ENCODE data around the gene SFMBT1. TPM values are rescaled to one million over a fixed set of nuclear protein-coding genes. Genes with fewer than 3 reads are reported as not detected.

Gene SFMBT1
- polyA plus RNA-seq, 2 of the 4 experiments (the other 2 are of a cell fraction) = 7.0 to 9.9 TPM

DNA sequence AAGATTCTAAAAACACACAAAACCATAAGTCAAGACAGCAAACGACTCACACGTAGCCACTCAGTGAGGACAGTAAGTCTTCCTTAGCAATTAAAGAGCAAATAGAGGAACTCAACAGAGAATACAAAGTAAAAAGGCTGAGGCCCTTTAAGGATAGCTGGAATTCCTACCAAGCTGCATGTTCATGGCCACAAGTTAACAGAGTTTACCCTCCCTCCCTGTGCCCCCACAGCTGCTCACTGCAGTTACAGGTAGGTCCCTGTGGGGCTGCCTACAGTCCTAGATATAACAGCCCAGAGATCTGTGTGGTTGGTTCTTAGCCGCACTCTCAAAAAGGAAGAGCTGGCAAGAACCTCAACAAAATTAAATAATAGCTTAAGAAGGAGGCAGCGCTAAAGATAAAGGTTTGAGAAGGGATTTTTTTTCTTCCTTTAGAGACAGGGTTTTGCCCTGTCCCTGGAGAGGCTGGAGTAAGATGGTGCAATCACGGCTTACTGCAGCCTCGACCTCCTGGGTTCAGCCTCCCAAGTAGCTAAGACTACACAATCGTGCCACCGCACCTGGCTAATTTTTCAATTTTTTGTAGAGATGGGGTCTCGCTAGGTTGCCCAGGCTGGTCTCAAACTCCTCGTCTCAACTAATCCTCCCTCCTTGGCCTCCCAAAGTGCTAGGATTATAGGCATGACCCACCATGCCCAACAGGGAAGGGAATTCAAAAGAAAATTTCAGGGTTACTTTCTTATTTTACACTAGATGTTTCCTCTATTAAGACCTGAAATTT, 19.3 kb downstream of the SFMBT1 start (continued):
- TF ChIP-seq MAFK (IDR thresholded peaks at IDR 0.05; ENCODE audit: partially characterized antibody) = no peak
- TF ChIP-seq, protein P1, sequence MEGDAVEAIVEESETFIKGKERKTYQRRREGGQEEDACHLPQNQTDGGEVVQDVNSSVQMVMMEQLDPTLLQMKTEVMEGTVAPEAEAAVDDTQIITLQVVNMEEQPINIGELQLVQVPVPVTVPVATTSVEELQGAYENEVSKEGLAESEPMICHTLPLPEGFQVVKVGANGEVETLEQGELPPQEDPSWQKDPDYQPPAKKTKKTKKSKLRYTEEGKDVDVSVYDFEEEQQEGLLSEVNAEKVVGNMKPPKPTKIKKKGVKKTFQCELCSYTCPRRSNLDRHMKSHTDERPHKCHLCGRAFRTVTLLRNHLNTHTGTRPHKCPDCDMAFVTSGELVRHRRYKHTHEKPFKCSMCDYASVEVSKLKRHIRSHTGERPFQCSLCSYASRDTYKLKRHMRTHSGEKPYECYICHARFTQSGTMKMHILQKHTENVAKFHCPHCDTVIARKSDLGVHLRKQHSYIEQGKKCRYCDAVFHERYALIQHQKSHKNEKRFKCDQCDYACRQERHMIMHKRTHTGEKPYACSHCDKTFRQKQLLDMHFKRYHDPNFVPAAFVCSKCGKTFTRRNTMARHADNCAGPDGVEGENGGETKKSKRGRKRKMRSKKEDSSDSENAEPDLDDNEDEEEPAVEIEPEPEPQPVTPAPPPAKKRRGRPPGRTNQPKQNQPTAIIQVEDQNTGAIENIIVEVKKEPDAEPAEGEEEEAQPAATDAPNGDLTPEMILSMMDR (IDR thresholded peaks at IDR 0.05) = no peak
- TF ChIP-seq, protein P2, sequence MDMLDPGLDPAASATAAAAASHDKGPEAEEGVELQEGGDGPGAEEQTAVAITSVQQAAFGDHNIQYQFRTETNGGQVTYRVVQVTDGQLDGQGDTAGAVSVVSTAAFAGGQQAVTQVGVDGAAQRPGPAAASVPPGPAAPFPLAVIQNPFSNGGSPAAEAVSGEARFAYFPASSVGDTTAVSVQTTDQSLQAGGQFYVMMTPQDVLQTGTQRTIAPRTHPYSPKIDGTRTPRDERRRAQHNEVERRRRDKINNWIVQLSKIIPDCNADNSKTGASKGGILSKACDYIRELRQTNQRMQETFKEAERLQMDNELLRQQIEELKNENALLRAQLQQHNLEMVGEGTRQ (IDR thresholded peaks at IDR 0.05) = no peak
- no peak for TF ChIP-seq CEBPB (IDR thresholded peaks at IDR 0.05)

DNA sequence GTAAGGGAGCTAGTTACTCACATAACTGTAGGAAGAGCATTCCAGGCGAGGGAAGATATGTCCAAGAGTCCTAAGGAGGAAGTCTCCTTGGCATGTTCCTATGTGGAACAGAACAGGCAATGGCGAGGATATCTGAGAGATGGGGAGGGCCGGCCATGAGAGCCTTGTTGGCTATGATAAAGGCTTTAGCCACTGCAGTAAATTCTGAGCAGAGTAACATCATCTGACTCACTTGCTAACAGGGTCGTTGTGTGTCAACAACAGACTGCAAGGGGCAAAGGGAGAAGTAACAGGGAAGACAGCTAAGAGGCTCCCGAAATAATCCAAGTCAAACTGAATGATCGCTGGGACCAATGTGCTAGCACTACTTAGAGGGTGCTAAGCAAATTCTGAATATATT, 21.6 kb downstream of the SFMBT1 start:
- DNase-seq (ENCODE audit: low read depth in 1 of 2, low spot score in 1 of 2) (no peak), ATAC-seq (no peak), FAIRE-seq (no peak)
- ChIA-PET CTCF (interaction anchor here (0.7 kb wide), 1 partner anchor 214 kb away, joined by 3 read pairs; no protein-coding TSS in a partner anchor), POLR2A (no interaction called here)
- Histone ChIP-seq H3K27ac (no peak overlapping the region), H3K4me1 (peaks cover 17% of the 10 kb centered on the region; the same call in 2 of the 3 replicates), H3K4me2 (no peak overlapping the region), H3K9me3 (no peaks in the 10 kb centered on the region), H3K4me3 (no peak overlapping the region)
- 90% methylated on average over 6 of the region's 6 CpGs for WGBS (ENCODE audit: missing lambda C conversion rate)
- TF ChIP-seq KDM1A (IDR thresholded peaks at IDR 0.05; ENCODE audit: low read depth) (no peak), KDM5A (IDR thresholded peaks at IDR 0.05) (no peak), EHF (CRISPR knock-in tag; IDR thresholded peaks at IDR 0.05) (no peak), JUNB (IDR thresholded peaks at IDR 0.05) (no peak), GATA3 (IDR thresholded peaks at IDR 0.05; ENCODE audit: borderline replicate concordance) (no peak), CEBPB (IDR thresholded peaks at IDR 0.05) (no peak), NR3C1 (IDR thresholded peaks at IDR 0.05) (no peak)
- TF ChIP-seq, protein P2 (IDR thresholded peaks at IDR 0.05) = no peak
- TF ChIP-seq, protein P3, sequence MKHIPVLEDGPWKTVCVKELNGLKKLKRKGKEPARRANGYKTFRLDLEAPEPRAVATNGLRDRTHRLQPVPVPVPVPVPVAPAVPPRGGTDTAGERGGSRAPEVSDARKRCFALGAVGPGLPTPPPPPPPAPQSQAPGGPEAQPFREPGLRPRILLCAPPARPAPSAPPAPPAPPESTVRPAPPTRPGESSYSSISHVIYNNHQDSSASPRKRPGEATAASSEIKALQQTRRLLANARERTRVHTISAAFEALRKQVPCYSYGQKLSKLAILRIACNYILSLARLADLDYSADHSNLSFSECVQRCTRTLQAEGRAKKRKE (CRISPR knock-in tag; IDR thresholded peaks at IDR 0.05; ENCODE audit: low read depth) = no peak

DNA sequence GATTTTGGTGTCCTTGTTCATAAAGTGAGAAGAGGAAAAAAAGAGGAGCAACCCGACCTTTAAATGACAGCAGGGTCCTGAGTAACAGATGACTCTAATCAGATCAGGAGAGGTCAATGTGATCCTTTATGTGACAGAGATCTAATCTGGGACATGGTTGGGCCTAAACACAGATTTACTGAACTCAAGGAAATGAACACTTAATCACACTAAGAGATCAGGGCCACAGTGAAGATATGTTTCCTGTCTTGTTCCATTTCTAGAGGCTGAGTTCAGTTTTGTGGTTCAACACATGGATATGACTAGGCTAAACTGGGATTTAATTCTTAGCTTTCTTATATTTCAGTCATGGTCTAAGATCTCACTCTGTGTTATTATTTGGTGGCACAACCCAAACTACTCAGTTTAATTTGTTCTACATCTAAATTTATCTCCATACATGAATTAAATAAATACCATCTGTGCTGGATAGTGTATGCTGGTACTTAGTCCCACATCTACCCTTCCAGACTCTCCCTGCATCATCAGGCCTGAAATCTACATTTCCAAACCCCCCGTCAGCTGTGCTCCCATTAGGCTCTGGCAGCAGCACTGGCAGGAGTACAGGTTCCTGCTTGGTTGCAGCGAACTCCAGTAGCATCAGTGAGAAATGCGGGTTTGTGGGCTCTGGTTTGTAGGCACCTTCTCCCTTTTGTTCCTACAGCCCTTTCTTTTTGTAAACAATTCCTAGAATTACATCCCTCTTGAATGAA, 22.6 kb downstream of the SFMBT1 start:
- WGBS (ENCODE audit: missing lambda C conversion rate) = 98% methylated on average over 4 of the region's 4 CpGs
- Histone ChIP-seq H3K9me3 (no peaks in the 10 kb centered on the region), H3K4me3 (no peak overlapping the region), H3K27ac (no peak overlapping the region), H3K4me1 (peaks cover 17% of the 10 kb centered on the region; the same call in 2 of the 3 replicates), H3K4me2 (no peak overlapping the region)
- FAIRE-seq (no peak), ATAC-seq (no peak), DNase-seq (ENCODE audit: low read depth in 1 of 2, low spot score in 1 of 2) (no peak)
- CTCF ChIA-PET = interaction anchor here (0.6 kb wide), 1 partner anchor 32 kb away, joined by 4 read pairs; no protein-coding TSS in a partner anchor
- POLR2A ChIA-PET = no interaction called here
- TF ChIP-seq NPAS2 (CRISPR knock-in tag; IDR thresholded peaks at IDR 0.05; ENCODE audit: borderline replicate concordance) (no peak), BHLHE40 (IDR thresholded peaks at IDR 0.05; ENCODE audit: low read depth, low read length) (no peak), PHF8 (IDR thresholded peaks at IDR 0.05; ENCODE audit: borderline replicate concordance, low read depth) (no peak), SMC3 (IDR thresholded peaks at IDR 0.05) (no peak), MAFK (IDR thresholded peaks at IDR 0.05; ENCODE audit: partially characterized antibody) (no peak), NR3C1 (IDR thresholded peaks at IDR 0.05) (no peak), KDM5A (IDR thresholded peaks at IDR 0.05) (no peak), CBX2 (IDR thresholded peaks at IDR 0.05; ENCODE audit: borderline replicate concordance, low read depth) (no peak), KDM1A (IDR thresholded peaks at IDR 0.05; ENCODE audit: low read depth) (no peak), RFX5 (IDR thresholded peaks at IDR 0.05) (no peak), MYC (IDR thresholded peaks at IDR 0.05; ENCODE audit: borderline replicate concordance, low read length) (no peak)
- TF ChIP-seq, protein P1 (IDR thresholded peaks at IDR 0.05) = no peak
- TF ChIP-seq, protein P4, sequence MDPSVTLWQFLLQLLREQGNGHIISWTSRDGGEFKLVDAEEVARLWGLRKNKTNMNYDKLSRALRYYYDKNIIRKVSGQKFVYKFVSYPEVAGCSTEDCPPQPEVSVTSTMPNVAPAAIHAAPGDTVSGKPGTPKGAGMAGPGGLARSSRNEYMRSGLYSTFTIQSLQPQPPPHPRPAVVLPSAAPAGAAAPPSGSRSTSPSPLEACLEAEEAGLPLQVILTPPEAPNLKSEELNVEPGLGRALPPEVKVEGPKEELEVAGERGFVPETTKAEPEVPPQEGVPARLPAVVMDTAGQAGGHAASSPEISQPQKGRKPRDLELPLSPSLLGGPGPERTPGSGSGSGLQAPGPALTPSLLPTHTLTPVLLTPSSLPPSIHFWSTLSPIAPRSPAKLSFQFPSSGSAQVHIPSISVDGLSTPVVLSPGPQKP (IDR thresholded peaks at IDR 0.05; ENCODE audit: low read depth, low read length) = no peak
